ENCODE measurements around the gene CGB2. TPM values are rescaled to one million over a fixed set of nuclear protein-coding genes. Genes with fewer than 3 reads are reported as not detected.

Gene CGB2
- total RNA-seq, 2 experiments from 2014 or later = not detected

DNA sequence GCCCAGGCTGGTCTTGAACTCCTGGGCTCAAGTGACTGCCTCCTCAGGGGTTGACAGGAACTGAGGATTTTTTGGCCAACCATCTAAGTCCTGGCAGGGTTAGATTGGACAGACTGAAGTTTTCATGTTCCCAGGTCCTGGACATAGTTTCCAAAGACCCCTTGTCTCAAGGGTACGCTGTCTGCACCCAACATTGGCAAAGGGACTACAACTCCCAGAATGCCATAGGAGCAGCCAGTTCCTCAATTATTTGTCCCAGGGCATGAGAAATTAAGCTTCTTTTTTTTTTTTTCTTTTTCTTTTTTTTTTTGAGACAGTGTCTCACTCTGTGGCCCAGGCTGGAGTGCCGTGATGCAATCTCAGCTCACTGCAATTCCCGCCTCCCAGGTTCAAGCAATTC, 45.5 kb upstream of the CGB2 start:
- H3K4me1 ChIP-seq (ENCODE audit: insufficient read depth, low read length, poor library complexity, severe bottlenecking) = no peaks in the 10 kb centered on the region
- no peaks in the 10 kb centered on the region for H4K20me1 ChIP-seq (ENCODE audit: insufficient read depth, low read length)
- no TSS peak for BruUV-seq (replicated peaks)
- H3K36me3 ChIP-seq (ENCODE audit: insufficient read depth, low read length) = peaks cover 49% of the 10 kb centered on the region
- H3K9me2 ChIP-seq (ENCODE audit: insufficient read depth, low read length) = no peaks in the 10 kb centered on the region
- CTCF ChIA-PET (ENCODE audit: unreplicated experiment) = no interaction called here
- H3K79me2 ChIP-seq (ENCODE audit: insufficient read depth, low read depth, low read length) = no peaks in the 10 kb centered on the region
- H3K9me3 ChIP-seq (ENCODE audit: low read length) = no peaks in the 10 kb centered on the region
- H3K4me3 ChIP-seq (ENCODE audit: low read depth, low read length, poor library complexity, severe bottlenecking) = no peak overlapping the region
- intact Hi-C loops (cut with micrococcal nuclease; ENCODE audit: unreplicated experiment) = no loop called here
- no peak for DNase-seq (ENCODE audit: low spot score)
- no peak overlapping the region for H3K4me2 ChIP-seq (ENCODE audit: low read length)
- POLR2A ChIA-PET = no interaction called here
- H2AFZ ChIP-seq (ENCODE audit: low read length) = no peak overlapping the region
- TF ChIP-seq EZH2phosphoT487 (IDR thresholded peaks at IDR 0.05; ENCODE audit: borderline replicate concordance, low read depth, low read length) = no peak
- TF ChIP-seq, protein P1, sequence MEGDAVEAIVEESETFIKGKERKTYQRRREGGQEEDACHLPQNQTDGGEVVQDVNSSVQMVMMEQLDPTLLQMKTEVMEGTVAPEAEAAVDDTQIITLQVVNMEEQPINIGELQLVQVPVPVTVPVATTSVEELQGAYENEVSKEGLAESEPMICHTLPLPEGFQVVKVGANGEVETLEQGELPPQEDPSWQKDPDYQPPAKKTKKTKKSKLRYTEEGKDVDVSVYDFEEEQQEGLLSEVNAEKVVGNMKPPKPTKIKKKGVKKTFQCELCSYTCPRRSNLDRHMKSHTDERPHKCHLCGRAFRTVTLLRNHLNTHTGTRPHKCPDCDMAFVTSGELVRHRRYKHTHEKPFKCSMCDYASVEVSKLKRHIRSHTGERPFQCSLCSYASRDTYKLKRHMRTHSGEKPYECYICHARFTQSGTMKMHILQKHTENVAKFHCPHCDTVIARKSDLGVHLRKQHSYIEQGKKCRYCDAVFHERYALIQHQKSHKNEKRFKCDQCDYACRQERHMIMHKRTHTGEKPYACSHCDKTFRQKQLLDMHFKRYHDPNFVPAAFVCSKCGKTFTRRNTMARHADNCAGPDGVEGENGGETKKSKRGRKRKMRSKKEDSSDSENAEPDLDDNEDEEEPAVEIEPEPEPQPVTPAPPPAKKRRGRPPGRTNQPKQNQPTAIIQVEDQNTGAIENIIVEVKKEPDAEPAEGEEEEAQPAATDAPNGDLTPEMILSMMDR (conservative IDR thresholded peaks at IDR 0.05; ENCODE audit: low read length) = no peak
- H3K27ac ChIP-seq (ENCODE audit: low read depth, low read length, poor library complexity, severe bottlenecking) = no peak overlapping the region

DNA sequence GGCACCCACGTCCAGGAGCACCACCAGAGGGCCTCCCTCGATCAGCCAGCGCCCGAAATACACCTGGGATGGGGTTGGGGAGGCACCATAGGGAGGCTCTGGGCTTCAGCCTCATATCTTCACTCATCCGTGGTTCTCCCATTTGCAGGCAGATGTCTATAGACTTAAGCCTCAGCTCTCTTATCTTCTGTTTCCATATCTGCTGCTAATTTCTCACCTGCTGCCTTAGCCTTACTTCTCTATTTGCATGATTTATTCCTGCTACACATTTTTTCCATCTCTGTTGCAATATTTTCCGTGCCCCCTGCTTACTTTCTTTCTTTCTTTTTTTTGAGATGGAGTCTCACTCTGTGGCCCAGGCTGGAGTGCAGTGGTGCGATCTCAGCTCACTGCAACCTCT, 44.4 kb upstream of the CGB2 start:
- TF ChIP-seq, protein P1 (conservative IDR thresholded peaks at IDR 0.05; ENCODE audit: low read length) = no peak
- no peak for TF ChIP-seq EZH2phosphoT487 (IDR thresholded peaks at IDR 0.05; ENCODE audit: borderline replicate concordance, low read depth, low read length)
- no peak for DNase-seq (ENCODE audit: low spot score)
- BruUV-seq (replicated peaks) = no TSS peak
- ChIA-PET CTCF (ENCODE audit: unreplicated experiment) (no interaction called here), POLR2A (no interaction called here)
- Histone ChIP-seq H3K4me1 (ENCODE audit: insufficient read depth, low read length, poor library complexity, severe bottlenecking) (peaks cover 9% of the 10 kb centered on the region), H2AFZ (ENCODE audit: low read length) (no peak overlapping the region), H3K4me3 (ENCODE audit: low read depth, low read length, poor library complexity, severe bottlenecking) (no peak overlapping the region), H3K27ac (ENCODE audit: low read depth, low read length, poor library complexity, severe bottlenecking) (no peak overlapping the region), H3K4me2 (ENCODE audit: low read length) (no peak overlapping the region), H3K36me3 (ENCODE audit: insufficient read depth, low read length) (peaks cover 49% of the 10 kb centered on the region), H3K9me2 (ENCODE audit: insufficient read depth, low read length) (no peaks in the 10 kb centered on the region), H4K20me1 (ENCODE audit: insufficient read depth, low read length) (no peaks in the 10 kb centered on the region), H3K9me3 (ENCODE audit: low read length) (no peaks in the 10 kb centered on the region), H3K79me2 (ENCODE audit: insufficient read depth, low read depth, low read length) (peaks cover 8% of the 10 kb centered on the region; the same call in 1 of the 2 replicates)
- intact Hi-C loops (cut with micrococcal nuclease; ENCODE audit: unreplicated experiment) = no loop called here

DNA sequence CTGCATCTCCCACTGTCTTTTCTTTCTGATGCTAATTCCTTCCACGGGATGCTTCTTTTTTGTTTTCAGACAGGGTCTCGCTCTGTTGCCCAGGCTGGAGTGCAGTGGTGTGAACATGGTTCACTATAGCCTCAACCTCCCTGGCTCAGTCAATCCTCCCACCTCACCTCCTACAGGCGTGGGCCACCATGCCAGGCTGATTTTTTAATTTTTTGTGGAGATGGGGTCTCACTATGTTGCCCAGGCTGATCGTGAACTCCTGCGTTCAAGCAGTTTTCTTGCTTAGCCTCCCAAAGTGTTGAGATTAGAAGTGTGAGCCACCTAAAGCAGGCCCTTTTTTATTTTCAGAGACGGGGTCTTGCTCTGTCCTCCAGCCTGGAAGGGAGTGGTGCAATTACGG, 43.4 kb upstream of the CGB2 start:
- H3K4me1 ChIP-seq (ENCODE audit: insufficient read depth, low read length, poor library complexity, severe bottlenecking) = peaks cover 9% of the 10 kb centered on the region
- H3K9me3 ChIP-seq (ENCODE audit: low read length) = no peaks in the 10 kb centered on the region
- no peak overlapping the region for H3K4me3 ChIP-seq (ENCODE audit: low read depth, low read length, poor library complexity, severe bottlenecking)
- no peak overlapping the region for H3K27ac ChIP-seq (ENCODE audit: low read depth, low read length, poor library complexity, severe bottlenecking)
- H4K20me1 ChIP-seq (ENCODE audit: insufficient read depth, low read length) = no peaks in the 10 kb centered on the region
- H2AFZ ChIP-seq (ENCODE audit: low read length) = no peak overlapping the region
- TF ChIP-seq, protein P1 (conservative IDR thresholded peaks at IDR 0.05; ENCODE audit: low read length) = no peak
- no peak for TF ChIP-seq EZH2phosphoT487 (IDR thresholded peaks at IDR 0.05; ENCODE audit: borderline replicate concordance, low read depth, low read length)
- CTCF ChIA-PET (ENCODE audit: unreplicated experiment) = no interaction called here
- no peaks in the 10 kb centered on the region for H3K9me2 ChIP-seq (ENCODE audit: insufficient read depth, low read length)
- H3K79me2 ChIP-seq (ENCODE audit: insufficient read depth, low read depth, low read length) = peaks cover 15% of the 10 kb centered on the region; the same call in 1 of the 2 replicates
- POLR2A ChIA-PET = no interaction called here
- BruUV-seq (replicated peaks) = no TSS peak
- H3K4me2 ChIP-seq (ENCODE audit: low read length) = no peak overlapping the region
- peaks cover 39% of the 10 kb centered on the region for H3K36me3 ChIP-seq (ENCODE audit: insufficient read depth, low read length)
- no peak for DNase-seq (ENCODE audit: low spot score)
- intact Hi-C loops (cut with micrococcal nuclease; ENCODE audit: unreplicated experiment) = no loop called here

Data from OCI-LY7 (cell line).